Measurements from ENCODE around the gene DAP.
A peak's percentile ranks its signal among the peaks of the same experiment; 100 is the strongest.
"Not testable (repeated sequence)": the region's sequence is repeated elsewhere in the genome, so short reads cannot be mapped to it uniquely, and the experiment has no call there.

DAP gene

DNA sequence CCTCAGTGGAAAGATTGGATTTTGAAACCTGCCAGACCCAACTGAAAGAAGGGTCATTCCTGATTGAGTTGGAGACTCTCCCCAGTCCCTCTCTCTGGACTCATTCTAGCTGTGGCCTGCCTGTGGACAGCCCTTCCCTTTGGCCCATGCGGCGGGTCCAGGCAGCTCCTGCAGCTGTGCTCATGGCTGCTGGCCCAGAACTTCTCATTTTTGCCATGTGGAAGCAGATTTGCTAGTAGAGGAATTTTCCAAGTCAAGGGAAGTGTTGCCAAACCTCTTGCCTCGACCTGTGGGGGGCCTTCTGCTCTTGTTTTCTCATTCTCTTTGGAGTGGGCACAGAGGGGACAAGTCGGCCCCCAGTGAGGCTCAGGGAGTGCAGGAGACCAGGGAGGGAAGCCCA is 108.0 kb downstream of the DAP start:
- DNase-seq (ENCODE audit: low read depth) = peak; percentile 14

DNA sequence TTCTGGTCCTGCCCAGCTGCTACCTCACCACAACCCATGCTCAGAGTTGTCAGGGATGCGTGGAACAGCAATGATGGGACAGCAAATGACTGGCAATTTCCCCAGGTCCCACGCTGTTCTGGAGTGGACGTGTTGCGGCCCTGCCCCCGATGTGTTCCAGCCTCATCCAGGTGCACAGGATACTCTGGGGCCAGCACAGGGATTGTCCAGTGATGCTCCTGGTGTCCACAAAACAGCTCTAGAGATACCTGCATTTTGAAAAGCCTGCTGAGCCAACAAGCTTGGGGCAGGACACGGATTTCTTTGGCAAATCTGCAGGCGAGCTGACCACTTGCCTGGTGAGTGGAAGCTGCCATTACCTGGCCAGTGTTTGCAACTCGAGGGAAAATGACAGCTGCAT is 108.4 kb downstream of the DAP start:
- DNase-seq (ENCODE audit: low read depth) = no peak

DNA sequence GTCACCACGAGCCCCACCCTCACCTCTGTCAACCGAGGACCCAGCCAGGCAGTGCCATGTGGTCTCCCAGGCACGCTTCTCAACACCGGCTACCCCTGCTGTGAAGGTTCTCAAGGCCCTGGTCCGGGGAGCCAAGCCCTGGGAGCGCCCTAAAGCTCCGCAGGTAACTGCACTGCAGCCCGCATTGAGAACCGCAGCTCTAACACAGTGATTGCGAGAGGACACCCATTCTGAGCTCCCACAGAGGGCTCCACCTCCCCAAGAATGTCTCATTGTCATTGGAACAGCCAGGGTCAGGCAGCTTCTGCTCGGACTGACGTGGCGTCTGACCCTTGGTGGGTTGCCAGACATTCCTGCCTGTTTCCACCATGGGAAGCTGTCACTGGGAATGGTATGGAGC is 108.9 kb downstream of the DAP start:
- DNase-seq (ENCODE audit: low read depth) = no peak

DNA sequence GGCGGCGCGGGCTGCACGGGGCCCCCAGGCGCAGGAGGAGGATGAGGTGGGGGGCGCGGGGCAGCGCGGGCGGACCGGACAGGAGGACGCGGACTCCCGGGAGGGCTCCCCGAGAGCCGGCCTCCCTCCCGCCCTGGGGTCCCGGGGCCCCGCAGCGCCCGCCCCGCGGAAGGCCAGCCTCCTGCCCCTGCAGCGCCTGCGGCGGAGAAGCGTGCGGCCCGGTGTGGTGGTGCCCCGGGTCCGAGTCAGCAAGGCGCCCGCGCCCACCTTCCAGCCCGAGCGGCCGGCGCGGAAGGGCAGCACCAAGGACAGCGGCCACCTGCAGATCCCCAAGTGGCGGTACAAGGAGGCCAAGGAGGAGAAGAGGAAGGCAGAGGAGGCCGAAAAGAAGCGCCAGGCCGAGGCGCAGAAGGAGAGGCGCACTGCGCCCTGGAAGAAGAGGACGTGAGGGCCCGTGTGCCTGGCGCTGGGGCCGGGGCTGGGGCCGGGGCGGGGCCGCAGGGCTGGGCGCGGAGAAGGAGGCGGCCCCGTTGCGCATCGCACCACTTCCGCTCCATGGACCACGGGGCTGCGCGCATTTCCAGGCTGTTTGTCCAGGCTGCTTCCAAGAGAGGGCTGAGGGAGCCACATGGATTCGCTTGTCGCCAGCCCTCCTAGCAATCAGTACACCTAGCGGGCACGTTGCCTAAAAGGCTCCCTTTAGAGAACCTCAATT is 111.2 kb downstream of the DAP start:
- DNase-seq (ENCODE audit: low read depth) = no peak

DNA sequence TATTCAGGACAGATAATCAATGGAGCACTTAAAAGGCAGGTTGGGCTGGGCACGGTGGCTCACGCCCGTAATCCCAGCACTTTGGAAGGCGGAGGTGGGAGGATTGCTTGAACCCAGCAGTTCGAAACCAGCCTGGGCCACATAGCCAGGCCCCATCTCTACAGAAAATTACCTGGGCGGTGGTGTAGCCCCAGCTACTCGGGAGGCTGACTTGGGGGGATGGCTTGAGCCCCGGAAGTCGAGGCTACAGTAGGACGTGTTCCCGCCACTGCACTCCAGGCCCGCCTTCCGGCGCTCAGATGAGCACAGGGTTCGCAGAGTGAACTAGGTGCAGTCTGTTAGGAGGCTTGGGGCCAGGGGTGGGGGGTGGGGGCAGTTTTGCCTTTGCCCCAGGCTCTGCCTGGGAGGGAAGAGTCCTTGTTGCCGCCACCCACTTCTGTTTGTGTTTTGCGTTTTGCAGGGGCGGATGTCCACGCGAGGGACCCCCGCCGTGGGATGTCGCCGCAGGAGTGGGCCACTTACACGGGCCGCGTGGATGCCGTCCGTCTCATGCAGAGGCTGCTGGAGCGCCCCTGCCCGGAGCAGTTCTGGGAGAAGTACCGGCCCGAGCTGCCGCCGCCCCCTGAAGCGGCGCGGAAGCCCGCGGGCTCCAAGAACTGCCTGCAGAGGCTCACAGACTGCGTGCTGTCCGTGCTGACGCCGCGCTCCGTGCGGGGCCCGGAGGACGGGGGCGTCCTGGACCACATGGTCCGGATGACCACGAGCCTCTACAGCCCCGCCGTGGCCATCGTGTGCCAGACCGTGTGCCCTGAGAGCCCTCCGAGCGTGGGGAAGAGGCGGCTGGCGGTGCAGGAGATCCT is 112.0 kb downstream of the DAP start:
- DNase-seq (ENCODE audit: low read depth) = no peak

DNA sequence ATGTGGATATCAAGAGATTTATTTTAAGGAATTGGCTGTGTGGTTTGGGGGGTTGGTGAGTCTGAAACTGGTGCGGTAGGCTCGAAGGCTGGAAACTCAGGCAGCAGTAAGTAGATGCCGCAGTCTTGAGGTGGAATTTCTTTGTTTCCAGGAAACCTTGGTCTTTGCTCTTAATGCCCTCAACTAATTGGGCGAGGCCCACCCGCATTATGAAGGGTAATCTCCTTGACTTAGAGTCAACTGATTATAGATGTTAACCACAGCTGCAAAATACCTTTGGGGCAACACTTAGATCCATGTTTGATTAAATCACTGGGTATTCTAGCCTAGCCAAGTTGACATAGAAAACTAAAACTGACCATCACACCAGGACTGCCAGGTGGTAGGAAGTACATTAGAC is 113.4 kb downstream of the DAP start:
- DNase-seq (ENCODE audit: low read depth) = no peak

GRCh38 chr5:10645671-10646070 is 115.4 kb downstream of the DAP start:
- DNase-seq (ENCODE audit: low read depth) = no peak

DNA sequence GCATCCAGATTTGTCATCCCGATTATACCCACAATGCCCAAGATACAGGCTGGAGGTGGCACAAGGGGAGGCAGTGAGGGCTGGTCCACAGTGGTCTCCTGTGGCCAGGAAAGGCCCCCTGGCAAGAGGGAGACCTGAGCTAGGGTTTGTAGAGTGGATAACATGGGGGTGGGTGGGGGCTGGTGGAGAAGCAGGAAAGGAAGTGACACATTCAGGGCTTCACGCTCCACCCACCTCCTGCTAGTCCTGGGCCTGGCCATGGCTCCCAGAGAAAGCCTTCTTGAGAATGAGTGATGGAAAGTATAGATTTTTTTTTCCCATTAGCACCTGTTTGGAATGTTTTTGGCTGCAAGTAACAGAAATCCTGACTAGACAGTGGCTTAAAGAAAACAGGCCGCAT is 115.9 kb downstream of the DAP start:
- DNase-seq (ENCODE audit: low read depth) = no peak

DNA sequence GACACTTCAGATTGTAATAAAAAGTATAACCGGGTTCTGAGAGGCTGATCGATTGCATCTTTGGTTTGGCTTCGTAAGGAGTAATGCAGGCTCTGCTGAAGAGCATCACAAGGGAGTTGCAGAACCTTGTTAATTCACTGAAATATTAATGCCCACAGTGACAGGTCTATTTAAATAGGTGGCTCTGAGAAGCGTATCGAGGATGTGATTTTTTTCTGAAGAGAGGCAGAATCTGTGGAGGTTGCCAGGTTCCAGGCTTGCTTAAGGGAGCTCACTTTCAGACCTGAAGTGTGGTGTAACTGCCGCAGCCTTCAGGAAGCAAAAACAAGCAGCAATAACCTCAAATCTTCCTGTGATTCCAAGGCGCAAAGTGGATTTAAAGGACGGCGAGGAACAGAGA is 116.8 kb downstream of the DAP start:
- no peak for DNase-seq (ENCODE audit: low read depth)

DNA sequence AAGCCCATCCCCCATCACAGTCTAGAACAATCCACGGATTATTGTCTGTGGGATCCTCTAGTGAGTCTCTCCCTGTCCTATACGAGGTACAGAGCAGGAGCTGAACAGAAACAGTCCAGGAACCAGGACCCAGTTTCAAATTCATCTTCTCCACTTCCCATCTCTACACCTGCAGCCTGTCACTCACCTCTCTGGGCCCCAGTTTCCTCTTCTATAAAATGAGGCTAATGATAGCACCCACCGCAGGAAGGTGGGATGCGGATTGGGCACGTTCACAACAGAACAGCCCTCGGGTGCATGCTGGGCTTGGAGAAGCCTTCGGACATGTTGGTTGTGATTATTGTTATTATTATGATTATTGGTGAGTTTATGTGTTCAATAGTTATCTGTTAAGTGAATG is 118.7 kb downstream of the DAP start:
- DNase-seq (ENCODE audit: low read depth) = no peak

GRCh38 chr5:10639846-10640368 is 121.1 kb downstream of the DAP start:
- no peak for DNase-seq (ENCODE audit: low read depth)

GRCh38 chr5:10638723-10639122 is 122.3 kb downstream of the DAP start:
- not testable (repeated sequence) for DNase-seq (ENCODE audit: low read depth)

DNA sequence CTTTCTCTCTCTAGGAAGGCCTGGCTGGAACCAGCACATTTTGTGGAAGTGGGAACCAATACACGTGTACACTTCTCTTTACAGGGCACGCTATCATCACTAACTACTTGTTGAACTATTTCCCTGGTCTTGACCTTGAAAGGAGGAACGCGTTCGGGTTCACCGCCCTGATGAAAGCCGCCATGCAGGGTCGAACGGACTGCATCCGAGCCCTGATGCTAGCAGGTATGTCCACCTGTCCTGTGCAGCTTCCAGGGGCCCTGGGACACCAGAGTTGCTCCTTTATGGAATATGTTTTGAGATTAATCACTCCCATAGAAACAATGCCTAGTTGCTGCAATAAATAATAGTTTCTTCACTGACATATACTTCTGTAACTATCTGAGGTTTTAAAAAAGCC is 123.1 kb downstream of the DAP start:
- DNase-seq (ENCODE audit: low read depth) = no peak

DNA sequence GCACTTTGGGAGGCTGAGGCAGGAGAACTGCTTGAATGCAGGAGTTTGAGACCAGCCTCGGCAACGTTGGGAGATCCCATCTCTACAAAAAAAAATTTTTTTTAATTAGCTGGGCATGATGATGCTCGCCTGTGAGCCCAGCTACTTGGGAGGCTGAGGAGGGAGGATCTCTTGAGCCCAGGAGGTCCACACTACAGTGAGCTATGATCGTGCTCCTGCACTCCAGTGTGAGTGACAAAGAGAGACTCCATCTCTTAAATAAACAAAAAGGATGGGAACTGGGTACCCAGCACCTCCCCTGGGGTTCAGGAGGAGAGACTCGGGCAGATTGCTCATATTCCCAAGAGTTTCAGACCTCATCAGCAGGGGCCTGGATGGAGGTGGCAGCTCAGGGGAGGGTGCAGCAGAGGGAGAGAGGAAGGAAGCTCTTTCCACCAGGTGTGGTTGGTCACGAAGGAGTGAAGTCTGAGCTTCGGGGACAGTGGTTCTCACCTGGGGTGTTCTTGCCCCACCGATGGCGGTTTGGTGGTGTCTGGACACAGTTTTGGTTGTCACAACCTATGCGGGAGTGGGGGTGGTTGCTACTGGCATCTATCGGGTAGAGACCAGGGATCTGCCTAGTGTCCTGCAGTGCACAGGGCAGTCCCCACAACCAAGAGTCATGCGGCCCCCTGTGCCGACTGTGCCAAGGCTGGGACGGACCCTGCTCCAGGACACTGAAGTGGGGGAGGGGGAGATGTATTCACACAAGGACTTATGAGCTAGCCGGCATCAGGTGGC is 124.5 kb downstream of the DAP start:
- DNase-seq (ENCODE audit: low read depth) = no peak

- DNase-seq (ENCODE audit: low read depth) = no peak
These were observed 125.1 kb downstream of the DAP start for GRCh38 chr5:10635867-10636350.

- DNase-seq (ENCODE audit: low read depth) = no peak
These were observed 125.7 kb downstream of the DAP start for GRCh38 chr5:10635257-10635866.

- no peak for DNase-seq (ENCODE audit: low read depth)
These were observed 126.5 kb downstream of the DAP start for GRCh38 chr5:10634562-10634961.

DNA sequence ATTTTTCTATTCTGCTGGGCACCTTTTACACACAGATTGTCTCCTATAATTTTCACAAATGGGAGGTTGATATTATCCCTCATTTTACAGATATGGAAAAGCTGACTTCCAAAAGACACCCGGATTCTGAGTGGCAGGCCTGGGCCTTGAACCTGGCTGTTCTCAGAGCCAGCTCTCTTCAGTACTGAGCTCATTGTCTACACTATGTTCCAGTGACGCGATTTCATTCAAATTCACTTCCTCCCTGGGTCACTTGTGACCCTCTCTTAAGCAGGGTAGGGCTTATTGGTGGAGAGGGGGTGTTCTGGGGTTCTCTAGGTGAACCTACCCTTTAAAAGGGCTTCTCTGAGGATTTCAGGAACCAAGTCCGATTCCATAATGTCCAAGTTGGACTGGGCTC is 127.0 kb downstream of the DAP start:
- no peak for DNase-seq (ENCODE audit: low read depth)

GRCh38 chr5:10633271-10634049 is 127.6 kb downstream of the DAP start:
- DNase-seq (ENCODE audit: low read depth) = no peak

- DNase-seq (ENCODE audit: low read depth) = no peak
These were observed 128.8 kb downstream of the DAP start for GRCh38 chr5:10632110-10632761.

Measured in fibroblast of the conjunctiva (primary cell).